Activated CD4-positive, alpha-beta T cell treated with anti-CD3 and anti-CD28 coated beads for 36 hours (primary cell): Measurements from ENCODE around the gene UBFD1. TPM values are rescaled to one million over a fixed set of nuclear protein-coding genes. Genes with fewer than 3 reads are reported as not detected.
"Not testable (repeated sequence)": the region's sequence is repeated elsewhere in the genome, so short reads cannot be mapped to it uniquely, and the experiment has no call there.

Experiments
- ATAC-seq: fragments of 200-7000 bp; cut with Tn5 transposase; one replicate; pipeline ENCODE4 v1.10.0; 2021; ENCODE audit warnings: mild to moderate bottlenecking, moderate library complexity
- CTCF ChIA-PET: fragments of 350-600 bp; sonication (Branson Sonifier 250); formaldehyde crosslinking; loops from one replicate; lab custom pipeline; 2021; ENCODE audit warnings: antibody characterized with exemption; lab: Charles Lee
- POLR2A ChIA-PET: fragments of 350-600 bp; sonication (Branson Sonifier 250); formaldehyde crosslinking; loops from one replicate; lab custom pipeline; 2021; ENCODE audit warnings: antibody characterized with exemption, inconsistent platforms; lab: Charles Lee
- DNase-seq: peaks from one replicate; pipeline ENCODE4 v3.0.0-alpha.2; 2020
- H3K27ac Mint-ChIP-seq: one replicate; pipeline ENCODE4 v1.8.0; 2021; ENCODE audit warnings: mixed read lengths
- H3K27me3 Mint-ChIP-seq: one replicate; pipeline ENCODE4 v1.8.0; 2021; ENCODE audit warnings: mixed read lengths
- H3K36me3 Mint-ChIP-seq: one replicate; pipeline ENCODE4 v1.8.0; 2021; ENCODE audit warnings: low read depth, mixed read lengths
- H3K4me1 Mint-ChIP-seq: one replicate; pipeline ENCODE4 v1.8.0; 2021; ENCODE audit warnings: mixed read lengths
- H3K4me3 Mint-ChIP-seq: one replicate; pipeline ENCODE4 v1.8.0; 2021; ENCODE audit warnings: mild to moderate bottlenecking, moderate library complexity, mixed read lengths
- H3K9me3 Mint-ChIP-seq: one replicate; pipeline ENCODE4 v1.8.0; 2021; ENCODE audit warnings: low read depth, mixed read lengths
- intact Hi-C, 2 experiments: fragments of 100-400 bp; cut with DNase I in 1 of 2; cut with micrococcal nuclease in 1 of 2; formaldehyde crosslinking; loops; one replicate each; pipeline versions ENCODE4 v1.14.2 to v1.15.1; 2022 to 2024; cut with DNase I, micrococcal nuclease
- total RNA-seq, 2 experiments: library from RNA; stranded (reverse); gene quantifications; one replicate each; pipeline ENCODE4 v1.2.3, GENCODE V29; 2021

UBFD1 gene
- total RNA-seq, 2 experiments from 2014 or later = 56.8 to 57.2 TPM

DNA sequence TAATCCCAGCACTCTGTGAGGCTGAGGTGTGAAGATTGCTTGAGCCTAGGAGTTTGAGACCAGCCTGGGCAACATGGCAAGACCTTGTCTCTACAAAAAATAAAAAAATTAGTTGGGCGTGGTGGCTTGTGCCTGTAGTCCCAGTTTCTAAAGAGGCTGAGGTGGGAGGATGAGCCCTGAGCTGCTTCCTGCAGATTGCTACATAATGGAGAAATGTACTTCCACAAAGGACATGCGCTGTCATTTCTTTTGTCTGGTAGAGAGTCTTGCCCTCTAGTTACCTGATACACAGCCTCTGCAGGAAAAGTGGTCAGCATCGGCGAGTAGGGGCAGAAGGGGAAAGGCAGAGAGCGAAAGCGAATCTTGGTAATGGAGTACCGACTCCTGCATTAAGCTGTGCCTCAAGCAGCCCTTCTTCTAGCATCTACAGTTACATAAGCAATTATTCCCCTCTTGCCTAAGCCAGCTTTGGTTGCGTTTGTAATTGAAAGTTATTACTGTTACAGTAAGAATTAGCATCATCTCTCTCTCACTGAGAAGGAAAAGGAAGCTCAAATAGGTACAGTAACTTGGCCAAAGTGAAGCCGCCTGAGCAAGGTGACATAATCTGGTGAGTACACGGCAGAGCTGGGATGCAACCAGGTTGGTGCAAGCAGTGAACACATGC is 28.8 kb upstream of the UBFD1 start:
- Mint-ChIP-seq H3K4me1 (no peaks in the 10 kb centered on the region), H3K36me3 (peaks cover 31% of the 10 kb centered on the region), H3K9me3 (no peaks in the 10 kb centered on the region), H3K4me3 (no peak overlapping the region), H3K27me3 (no peaks in the 10 kb centered on the region), H3K27ac (no peak overlapping the region)
- POLR2A ChIA-PET = no interaction called here
- ATAC-seq (no peak), DNase-seq (no peak)
- intact Hi-C loops = no loop called here
- CTCF ChIA-PET = interaction anchor here (0.7 kb wide), 1 partner anchor 1102 kb away, joined by 3 read pairs; no protein-coding TSS in a partner anchor

DNA sequence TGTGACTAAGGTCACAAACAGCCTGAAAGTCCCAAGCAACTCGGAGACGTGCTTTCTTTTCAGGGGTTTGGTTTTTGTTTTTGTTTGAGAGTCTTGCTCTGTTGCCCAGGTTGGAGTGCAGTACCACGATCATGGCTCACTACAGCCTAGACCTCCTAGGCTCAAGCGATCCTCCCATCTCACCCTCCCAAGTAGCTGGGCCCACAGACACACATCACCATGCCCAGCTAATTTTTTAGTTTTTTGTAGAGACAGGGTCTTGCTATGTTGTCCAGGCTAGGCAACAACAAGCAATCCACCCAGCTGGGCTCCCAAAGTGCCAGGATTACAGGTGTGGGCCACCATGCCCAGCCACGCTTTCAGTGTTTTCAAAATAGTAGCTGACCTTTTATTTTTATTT is 27.5 kb upstream of the UBFD1 start:
- H3K27ac Mint-ChIP-seq = no peak overlapping the region
- ATAC-seq (no peak), DNase-seq (no peak)
- ChIA-PET POLR2A (interaction anchor here (0.7 kb wide), 1 partner anchor 21 kb away, joined by 5 read pairs; no protein-coding TSS in a partner anchor), CTCF (no interaction called here)
- H3K36me3 Mint-ChIP-seq = peaks cover 30% of the 10 kb centered on the region
- H3K4me3 Mint-ChIP-seq = no peak overlapping the region
- intact Hi-C loops = no loop called here
- no peaks in the 10 kb centered on the region for H3K4me1 Mint-ChIP-seq
- no peaks in the 10 kb centered on the region for H3K9me3 Mint-ChIP-seq
- H3K27me3 Mint-ChIP-seq = no peaks in the 10 kb centered on the region

DNA sequence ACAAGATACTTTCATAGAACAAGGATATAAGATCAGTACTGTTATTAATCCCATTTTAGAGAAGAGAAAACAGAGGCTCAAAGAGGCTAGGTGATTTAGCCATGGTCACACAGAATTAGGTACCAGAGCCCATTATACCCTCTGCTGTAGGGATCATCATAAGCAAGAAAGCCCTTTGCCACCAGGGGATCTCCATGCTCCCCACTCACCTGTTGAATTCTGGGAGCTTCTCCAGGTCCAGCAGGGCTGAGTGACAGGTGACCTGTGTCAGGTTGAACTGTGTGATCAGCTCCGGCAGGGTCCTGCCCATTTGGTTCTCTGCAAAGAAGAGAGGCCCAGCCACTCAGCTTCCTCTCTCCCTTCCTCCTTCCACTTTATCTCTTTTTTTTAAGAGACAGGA is 25.1 kb upstream of the UBFD1 start:
- intact Hi-C loops = no loop called here
- ATAC-seq (no peak), DNase-seq (no peak)
- H3K4me3 Mint-ChIP-seq = no peak overlapping the region
- H3K36me3 Mint-ChIP-seq = peaks cover 22% of the 10 kb centered on the region
- no peaks in the 10 kb centered on the region for H3K27me3 Mint-ChIP-seq
- H3K9me3 Mint-ChIP-seq = no peaks in the 10 kb centered on the region
- CTCF ChIA-PET = no interaction called here
- H3K27ac Mint-ChIP-seq = no peak overlapping the region
- POLR2A ChIA-PET = no interaction called here
- H3K4me1 Mint-ChIP-seq = no peaks in the 10 kb centered on the region

DNA sequence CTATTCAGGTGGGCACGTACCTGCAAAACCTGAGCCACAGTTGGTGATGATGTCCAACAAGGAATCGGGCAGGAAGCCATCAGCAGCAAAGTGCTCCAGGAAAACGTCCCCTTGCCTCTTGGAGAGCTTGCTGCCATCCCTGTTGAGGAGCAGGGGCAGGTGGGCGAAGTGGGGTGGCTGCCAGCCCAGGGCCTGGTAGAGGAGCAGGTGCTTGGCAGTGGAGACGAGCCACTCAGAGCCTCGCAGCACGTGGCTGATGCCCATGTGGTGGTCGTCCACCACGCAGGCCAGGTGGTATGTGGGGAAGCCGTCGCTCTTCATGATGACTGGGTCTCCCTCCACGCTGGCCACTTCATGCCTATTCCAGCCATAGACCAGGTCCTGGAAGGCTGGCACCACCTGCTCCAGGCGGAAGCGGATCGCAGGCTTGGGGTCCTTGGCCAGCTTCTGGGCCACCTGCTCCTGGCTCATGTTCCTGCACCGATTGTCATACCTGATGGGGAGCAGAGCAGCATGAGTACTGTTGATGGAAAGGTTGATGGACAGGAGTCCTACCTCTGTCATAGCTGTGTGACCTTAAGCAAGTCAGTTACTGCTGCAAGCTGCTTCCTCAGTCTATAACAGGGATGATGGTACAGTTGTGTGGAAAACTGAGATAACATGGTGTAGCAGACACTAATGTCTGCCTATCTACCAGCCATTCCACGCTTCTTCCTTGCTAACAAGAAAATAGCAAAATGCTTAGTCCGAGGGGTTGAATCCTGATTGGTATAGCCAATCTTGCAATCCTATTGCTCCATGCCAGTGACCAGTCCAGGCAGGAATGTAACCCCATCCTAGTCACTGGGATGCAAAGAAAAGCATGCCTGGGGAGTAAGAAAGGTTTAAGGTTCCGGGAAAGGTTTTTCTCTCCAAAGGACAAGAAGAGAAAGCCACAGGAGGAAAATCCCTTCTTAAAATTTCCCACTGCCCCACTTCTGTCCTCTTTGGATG is 22.4 kb upstream of the UBFD1 start:
- no peak for DNase-seq
- Mint-ChIP-seq H3K9me3 (no peaks in the 10 kb centered on the region), H3K4me3 (no peak overlapping the region), H3K27ac (no peak overlapping the region), H3K27me3 (no peaks in the 10 kb centered on the region), H3K36me3 (peaks cover 27% of the 10 kb centered on the region), H3K4me1 (peaks cover 10% of the 10 kb centered on the region)
- ATAC-seq = no peak
- POLR2A ChIA-PET = no interaction called here
- CTCF ChIA-PET = no interaction called here
- intact Hi-C loops = no loop called here

DNA sequence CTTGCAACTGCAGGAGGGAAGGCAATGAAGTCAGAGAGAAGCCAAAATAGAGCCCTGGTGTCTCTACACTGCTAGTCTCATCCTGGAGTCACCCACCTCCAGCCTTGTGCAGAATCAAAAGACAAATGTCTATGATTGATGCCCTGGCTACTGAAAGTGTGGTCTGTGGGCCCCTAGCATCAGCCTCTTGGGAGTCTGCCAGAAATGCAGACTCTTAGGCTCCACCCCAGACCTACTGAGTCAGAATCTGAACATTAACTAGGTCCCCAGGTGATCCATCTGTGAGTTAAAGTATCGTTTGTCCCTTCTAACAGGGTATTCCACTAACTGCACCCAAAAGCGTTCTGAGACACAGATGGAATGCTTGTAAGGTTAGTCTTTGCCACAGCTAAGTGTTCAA is 21.6 kb upstream of the UBFD1 start:
- H3K36me3 Mint-ChIP-seq = peaks cover 27% of the 10 kb centered on the region
- H3K4me3 Mint-ChIP-seq = no peak overlapping the region
- POLR2A ChIA-PET = no interaction called here
- ATAC-seq = no peak
- CTCF ChIA-PET = no interaction called here
- DNase-seq = no peak
- intact Hi-C loops = no loop called here
- peaks cover 10% of the 10 kb centered on the region for H3K4me1 Mint-ChIP-seq
- H3K27ac Mint-ChIP-seq = no peak overlapping the region
- H3K27me3 Mint-ChIP-seq = no peaks in the 10 kb centered on the region
- no peaks in the 10 kb centered on the region for H3K9me3 Mint-ChIP-seq

DNA sequence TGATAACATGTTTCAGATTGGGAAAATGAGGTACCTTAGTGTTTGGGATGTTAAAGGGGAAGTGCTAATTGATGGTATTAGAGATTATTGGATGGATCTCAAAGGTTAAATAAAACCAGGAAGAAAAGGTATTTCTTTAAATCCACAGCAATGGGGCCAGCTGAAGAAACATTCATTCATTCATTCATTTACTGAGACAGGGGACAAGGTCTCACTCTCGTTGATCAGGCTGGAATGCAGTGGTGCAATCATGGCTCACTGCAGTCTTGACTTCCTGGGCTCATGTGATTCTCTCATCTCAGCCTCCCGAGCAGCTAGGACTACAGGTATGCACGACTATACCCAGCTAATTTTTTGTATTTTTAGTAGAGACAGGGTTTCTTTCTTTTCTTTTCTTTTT is 20.1 kb upstream of the UBFD1 start:
- peak overlapping the region; percentile 47 for H3K27ac Mint-ChIP-seq
- no peaks in the 10 kb centered on the region for H3K27me3 Mint-ChIP-seq
- peaks cover 10% of the 10 kb centered on the region for H3K4me1 Mint-ChIP-seq
- intact Hi-C loops = no loop called here
- H3K36me3 Mint-ChIP-seq = peaks cover 32% of the 10 kb centered on the region
- ATAC-seq (no peak), DNase-seq (no peak)
- H3K4me3 Mint-ChIP-seq = no peak overlapping the region
- ChIA-PET POLR2A (no interaction called here), CTCF (interaction anchor here (0.9 to 1.2 kb wide), 2 partner anchors 33 to 499 kb away, joined by 3 read pairs; no protein-coding TSS in a partner anchor)
- no peaks in the 10 kb centered on the region for H3K9me3 Mint-ChIP-seq

DNA sequence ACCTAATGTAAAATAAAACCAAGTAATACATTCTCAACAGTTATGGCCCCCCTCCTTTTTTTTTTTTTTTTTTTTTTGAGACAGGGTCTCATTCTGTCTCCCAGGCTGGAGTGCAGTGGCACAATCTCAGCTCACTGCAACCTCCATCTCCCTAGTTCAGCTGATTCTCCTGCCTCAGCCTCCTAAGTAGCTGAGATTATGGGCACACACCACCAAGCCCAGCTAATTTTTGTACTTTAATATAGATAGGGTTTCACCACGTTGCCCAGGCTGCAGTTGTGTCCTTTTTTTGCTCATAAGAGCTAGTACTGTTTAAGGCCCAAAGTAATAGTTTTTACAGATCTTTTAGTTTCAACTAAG is 18.6 kb upstream of the UBFD1 start:
- intact Hi-C loops = no loop called here
- Mint-ChIP-seq H3K4me1 (peaks cover 10% of the 10 kb centered on the region), H3K9me3 (no peaks in the 10 kb centered on the region), H3K27ac (peak overlapping the region; percentile 55), H3K36me3 (peaks cover 31% of the 10 kb centered on the region), H3K4me3 (no peak overlapping the region), H3K27me3 (no peaks in the 10 kb centered on the region)
- ATAC-seq = no peak
- ChIA-PET POLR2A (no interaction called here), CTCF (interaction anchor here (0.7 to 1.2 kb wide), 3 partner anchors 12 to 226 kb away, joined by 3 to 4 read pairs (median 4); no protein-coding TSS in a partner anchor)
- no peak for DNase-seq

DNA sequence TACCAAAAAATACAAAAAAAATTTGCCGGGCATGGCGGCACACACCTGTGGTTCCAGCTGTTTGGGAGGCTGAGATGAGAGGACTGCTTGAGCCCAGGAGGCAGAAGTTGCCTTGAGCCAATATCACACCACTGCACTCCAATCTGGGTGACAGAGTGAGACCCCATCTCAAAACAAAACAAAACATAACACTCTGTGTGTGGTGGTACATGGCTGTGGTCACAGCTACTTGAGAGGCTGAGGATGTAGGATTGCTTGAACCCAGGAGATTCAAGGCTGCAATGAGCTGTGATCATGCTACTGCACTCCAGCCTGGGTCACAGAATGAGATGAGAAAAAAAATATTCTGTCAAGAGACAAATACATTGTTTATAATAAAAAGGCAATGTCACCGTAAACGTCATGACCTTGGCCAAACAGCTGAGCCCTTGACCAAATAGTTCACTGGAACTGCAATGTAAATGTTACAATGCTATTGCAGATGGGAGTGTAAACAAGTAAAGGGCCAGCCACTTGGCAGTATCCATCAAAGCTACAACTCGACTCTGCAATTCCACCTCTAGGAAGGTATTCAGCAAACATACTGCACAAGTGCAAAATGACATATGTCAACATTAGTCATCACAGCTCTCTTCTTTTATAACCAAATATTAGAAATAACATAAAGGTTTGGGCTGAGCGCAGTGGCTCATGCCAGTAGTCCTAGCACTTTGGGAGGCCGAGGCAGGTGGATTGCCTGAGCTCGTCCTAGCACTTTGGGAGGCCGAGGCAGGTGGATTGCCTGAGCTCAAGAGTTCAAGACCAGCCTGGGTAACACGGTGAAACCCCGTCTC is 17.3 kb upstream of the UBFD1 start:
- Mint-ChIP-seq H3K27ac (no peak overlapping the region), H3K4me1 (peaks cover 10% of the 10 kb centered on the region), H3K4me3 (no peak overlapping the region), H3K36me3 (peaks cover 30% of the 10 kb centered on the region), H3K9me3 (no peaks in the 10 kb centered on the region), H3K27me3 (no peaks in the 10 kb centered on the region)
- intact Hi-C loops = no loop called here
- DNase-seq (no peak), ATAC-seq (no peak)
- POLR2A ChIA-PET = interaction anchor here (0.6 to 1.1 kb wide), 2 partner anchors 17 to 18 kb away, joined by 3 to 6 read pairs; partner anchors contain the start of genes EARS2 and UBFD1
- CTCF ChIA-PET = interaction anchor here (0.6 kb wide), 1 partner anchor 138 kb away, joined by 3 read pairs; the partner anchor contains the start of gene PLK1

DNA sequence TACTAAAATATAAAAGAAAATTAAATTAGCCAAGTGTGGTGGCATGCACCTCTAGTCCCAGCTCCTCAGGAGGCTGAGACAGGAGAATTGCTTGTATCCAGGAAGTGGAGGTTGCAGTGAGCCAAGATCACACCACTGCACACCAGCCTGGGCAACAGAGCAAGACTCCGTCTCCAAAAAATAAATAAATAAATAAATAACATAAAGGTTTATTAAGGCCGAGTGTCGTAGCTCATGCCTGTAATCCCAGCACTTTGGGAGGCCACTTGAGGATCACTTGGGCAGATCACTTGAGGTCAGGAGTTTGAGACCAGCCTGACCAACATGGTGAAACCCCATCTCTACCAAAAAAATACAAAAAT is 16.7 kb upstream of the UBFD1 start:
- H3K4me3 Mint-ChIP-seq, H3K9me3 Mint-ChIP-seq, CTCF ChIA-PET, ATAC-seq, intact Hi-C loops, H3K27ac Mint-ChIP-seq, H3K27me3 Mint-ChIP-seq, DNase-seq: not testable (repeated sequence)
- H3K36me3 Mint-ChIP-seq = peaks cover 30% of the 10 kb centered on the region
- H3K4me1 Mint-ChIP-seq = peaks cover 10% of the 10 kb centered on the region
- POLR2A ChIA-PET = interaction anchor here (1.1 kb wide), 1 partner anchor 17 kb away, joined by 3 read pairs; the partner anchor contains the start of genes EARS2 and UBFD1

DNA sequence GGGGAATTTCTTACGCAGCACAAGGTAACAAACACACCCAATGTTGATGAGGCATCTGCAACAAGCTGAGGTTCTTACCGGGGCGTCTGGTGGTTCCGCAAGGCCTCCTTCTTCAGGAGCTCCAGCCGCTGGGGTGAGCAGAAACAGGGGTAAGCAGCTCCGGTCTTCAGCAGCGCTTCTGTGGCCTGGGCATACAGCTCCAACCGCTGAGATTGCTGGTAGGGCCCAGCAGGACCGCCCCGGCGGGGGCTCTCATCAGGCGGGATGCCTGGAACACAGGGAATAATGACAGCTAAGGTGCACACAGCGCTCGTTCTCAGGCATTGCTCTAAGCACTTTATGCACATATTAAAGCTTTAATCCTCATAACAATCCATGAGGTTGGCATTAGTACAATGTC is 13.1 kb upstream of the UBFD1 start:
- CTCF ChIA-PET = interaction anchor here (0.6 kb wide), 1 partner anchor 71 kb away, joined by 3 read pairs; no protein-coding TSS in a partner anchor
- Mint-ChIP-seq H3K9me3 (no peaks in the 10 kb centered on the region), H3K36me3 (peaks cover 31% of the 10 kb centered on the region), H3K27me3 (no peaks in the 10 kb centered on the region), H3K4me1 (no peaks in the 10 kb centered on the region), H3K4me3 (no peak overlapping the region), H3K27ac (no peak overlapping the region)
- POLR2A ChIA-PET = no interaction called here
- intact Hi-C loops = no loop called here
- DNase-seq (no peak), ATAC-seq (no peak)

DNA sequence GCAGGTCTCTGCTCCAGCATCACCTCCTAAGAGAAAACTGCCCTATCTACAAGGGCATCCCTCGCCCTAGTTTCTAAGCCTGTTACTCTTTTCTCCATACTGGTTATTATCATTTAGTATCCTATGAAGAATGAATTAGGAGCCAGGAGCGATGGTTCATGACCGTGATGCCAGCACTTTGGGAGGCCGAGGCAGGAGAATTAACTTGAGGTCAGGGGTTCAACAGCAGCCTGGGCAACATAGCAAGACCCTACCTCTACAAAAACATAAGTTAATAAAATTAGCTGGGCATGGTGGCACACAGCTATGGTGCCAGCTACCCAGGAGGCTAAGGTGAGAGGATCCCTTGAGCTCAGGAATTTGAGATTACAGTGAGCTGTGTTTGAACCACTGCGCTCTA is 7.6 kb upstream of the UBFD1 start:
- Mint-ChIP-seq H3K9me3 (no peaks in the 10 kb centered on the region), H3K4me1 (no peaks in the 10 kb centered on the region), H3K27ac (no peak overlapping the region), H3K27me3 (no peaks in the 10 kb centered on the region), H3K36me3 (peaks cover 24% of the 10 kb centered on the region), H3K4me3 (no peak overlapping the region)
- DNase-seq (no peak), ATAC-seq (no peak)
- intact Hi-C loops = no loop called here
- ChIA-PET POLR2A (no interaction called here), CTCF (no interaction called here)
